Right ventricle myocardium inferior (tissue), 1 donor: ENCODE results near the gene SLC9A3. TPM values are rescaled to one million over a fixed set of nuclear protein-coding genes. Genes with fewer than 3 reads are reported as not detected.
"Not testable (repeated sequence)": the region's sequence is repeated elsewhere in the genome, so short reads cannot be mapped to it uniquely, and the experiment has no call there.

Source experiments
- ATAC-seq: fragments of 200-7000 bp; cut with Tn5 transposase; one replicate; pipeline ENCODE4 v1.9.1; 2020; ENCODE audit warnings: mild to moderate bottlenecking, moderate library complexity
- DNase-seq: peaks from one replicate; pipeline ENCODE4 v3.0.0; 2021; ENCODE audit errors: missing footprints
- intact Hi-C: fragments of 100-400 bp; cut with DNase I; formaldehyde crosslinking; loops from one replicate; pipeline ENCODE4 v1.11.0; 2022
- total RNA-seq: library from RNA; stranded (reverse); fragmentation: NEBNext Ultra II Directional; extraction: Animal tissue kit (Norgen Biotek cat#: 25700); gene quantifications from one replicate; pipeline ENCODE4 v1.2.1, GENCODE V29; 2021
- donor health status: DM: no; HTN: yes; CAD: no; lungs with severe emphysema.

Gene SLC9A3
- total RNA-seq, 1 donor from 2014 or later, result 1.1 TPM

DNA sequence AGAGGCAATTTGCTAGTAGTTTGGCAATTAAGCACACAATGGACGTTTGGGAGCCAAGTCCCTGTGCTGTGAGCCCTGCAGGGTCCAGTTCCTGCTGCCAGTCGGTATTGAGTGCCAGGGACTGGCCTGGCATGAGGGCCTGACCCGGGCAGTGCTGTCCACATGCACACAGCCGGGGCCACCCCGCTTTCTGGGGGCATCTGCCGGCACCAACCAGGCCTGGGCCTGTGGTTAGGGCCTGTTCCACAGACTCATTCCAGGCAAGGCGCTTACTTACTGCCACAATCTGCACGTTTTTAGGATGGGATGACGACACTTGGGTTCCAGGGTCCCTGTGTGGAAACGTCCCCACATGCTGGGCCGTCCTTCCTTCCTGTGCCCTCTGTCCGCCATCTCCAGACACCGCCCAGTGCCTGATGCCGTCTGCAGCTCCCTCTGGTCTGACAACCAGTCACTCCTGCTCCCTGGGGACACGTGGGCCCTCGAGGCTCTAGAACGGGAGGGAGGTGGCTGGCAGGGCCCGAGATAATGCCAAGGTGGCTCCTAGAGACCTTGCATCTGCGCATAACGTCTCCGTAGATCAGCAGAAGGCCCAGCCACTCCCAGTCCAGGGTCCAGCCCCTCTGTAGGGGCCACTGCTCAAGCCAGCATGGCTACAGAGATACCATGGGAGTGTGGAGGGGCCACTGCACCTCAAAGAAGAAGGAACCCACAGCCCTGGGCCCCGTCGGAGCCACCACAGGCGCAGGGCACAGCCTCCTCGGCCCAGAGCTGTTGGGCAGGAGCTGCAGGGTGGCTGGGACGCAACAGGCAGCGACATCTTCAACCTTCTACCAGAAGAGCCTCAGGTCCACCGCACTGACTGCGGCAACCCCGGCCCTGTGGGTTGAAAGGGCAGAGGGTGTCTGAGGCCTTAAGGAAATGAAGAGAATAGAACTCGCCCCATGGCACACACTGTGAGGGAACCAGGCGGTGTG is 24.7 kb downstream of the SLC9A3 start:
- ATAC-seq (no peak), DNase-seq (no peak)
- intact Hi-C loops, result no loop called here

DNA sequence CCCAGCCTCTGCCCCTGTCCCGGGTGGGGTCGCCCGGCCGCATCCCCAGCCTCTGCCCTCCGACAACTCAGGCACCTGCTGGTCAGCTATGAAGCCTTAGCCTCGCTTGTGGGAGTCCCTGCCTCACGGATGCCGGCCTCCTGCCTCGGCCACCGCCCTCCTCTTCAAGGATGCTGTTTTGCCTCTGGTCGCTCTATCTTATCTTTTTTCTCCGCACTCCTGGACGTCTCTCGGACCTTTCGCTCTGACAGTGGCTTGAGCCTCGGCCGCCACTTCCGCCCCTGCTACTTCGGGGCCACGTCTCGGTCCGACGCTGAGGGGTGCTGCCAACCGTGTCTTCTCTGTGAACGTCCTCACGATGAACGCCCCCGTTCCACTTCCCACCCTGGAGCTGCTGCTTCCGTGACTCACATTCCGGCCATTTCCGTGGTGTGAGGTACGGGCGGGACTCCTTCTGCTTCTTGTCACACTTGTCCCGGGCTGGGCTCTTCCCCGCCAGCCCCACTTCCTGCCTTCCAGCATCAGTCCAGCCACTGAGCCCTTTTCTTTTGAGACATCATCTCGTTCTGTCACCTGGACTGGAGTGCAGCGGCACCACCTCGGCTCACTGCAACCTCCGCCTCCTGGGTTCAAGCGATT is 26.3 kb downstream of the SLC9A3 start:
- intact Hi-C loops, result no loop called here
- ATAC-seq (no peak), DNase-seq (no peak)

DNA sequence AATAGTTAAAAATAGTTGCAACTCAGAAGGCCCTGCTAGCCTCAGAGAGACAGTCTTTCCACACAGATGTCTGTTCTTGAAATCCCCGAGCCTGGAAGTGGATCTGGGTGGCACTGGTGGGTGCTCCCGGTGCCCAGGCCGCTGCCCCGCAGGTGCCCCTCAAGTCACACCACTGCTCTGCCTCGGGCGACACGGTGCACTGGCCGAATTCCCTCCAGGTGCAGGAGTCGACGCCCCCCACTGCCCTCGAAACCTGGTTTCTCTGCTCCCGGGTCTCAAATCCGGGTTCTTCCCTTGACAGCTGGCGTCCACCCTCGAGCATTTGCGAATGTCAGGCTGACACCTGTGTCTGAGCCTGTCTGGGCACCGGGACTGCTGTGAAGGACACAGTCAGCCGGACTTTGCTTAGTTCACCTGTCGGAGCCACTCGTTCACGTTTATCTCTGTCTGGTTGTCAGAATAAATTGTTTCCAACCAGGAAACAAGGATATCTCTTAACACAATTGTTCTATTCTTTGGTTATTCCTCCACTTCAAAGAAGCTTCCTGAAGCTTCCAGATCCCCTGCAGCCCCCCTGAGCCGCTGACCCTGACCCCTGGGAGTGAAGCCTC is 27.1 kb downstream of the SLC9A3 start:
- intact Hi-C loops, result no loop called here
- DNase-seq (no peak), ATAC-seq (no peak)

DNA sequence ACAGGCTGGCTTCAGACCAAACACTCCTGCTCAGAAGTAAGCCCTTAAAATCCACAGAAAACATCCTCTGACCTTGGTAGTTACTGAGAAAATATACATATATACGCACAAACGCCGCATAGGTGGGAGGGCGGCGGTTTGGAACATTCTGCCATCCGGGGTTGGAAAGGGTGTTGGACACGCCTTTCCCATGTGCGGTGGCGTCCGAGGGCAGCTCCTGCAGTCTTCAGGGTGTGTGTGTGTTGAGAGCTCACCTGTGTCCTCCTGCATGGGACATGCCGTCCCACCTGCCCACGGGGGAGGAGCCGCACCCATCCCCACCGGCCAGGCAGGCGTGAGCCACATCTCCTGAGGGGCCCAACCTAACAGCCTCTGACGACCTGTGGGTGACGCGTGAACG is 28.2 kb downstream of the SLC9A3 start:
- intact Hi-C loops, result no loop called here
- DNase-seq (no peak), ATAC-seq (no peak)

DNA sequence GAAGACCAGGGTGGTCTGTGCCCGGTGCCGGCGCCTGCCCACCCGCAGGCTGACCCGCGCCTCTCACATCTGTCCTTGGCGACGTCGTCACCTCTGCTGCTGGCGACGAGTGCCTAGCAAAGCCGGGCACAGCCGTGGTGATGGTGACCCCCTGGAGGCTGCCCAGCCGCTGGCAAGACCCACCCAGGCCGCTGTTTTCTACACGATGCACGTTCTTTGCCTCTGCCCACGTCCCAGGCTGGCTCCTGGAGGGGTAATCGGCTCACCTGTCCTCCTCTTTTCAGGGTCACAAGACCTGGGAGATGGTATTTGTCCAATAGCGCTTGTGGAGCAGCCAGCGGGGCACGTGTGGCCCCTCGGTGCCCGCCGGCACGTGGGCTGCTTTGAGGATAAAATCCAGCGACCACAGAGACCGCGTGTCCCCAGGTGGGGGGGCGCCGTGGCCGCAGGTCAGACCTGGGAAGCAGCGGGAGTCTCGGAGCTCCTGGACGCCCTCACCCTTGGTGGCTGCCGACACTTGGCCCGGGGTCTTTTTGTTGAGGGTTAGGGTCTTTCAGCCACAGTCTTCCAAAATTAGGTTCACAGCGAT is 29.5 kb downstream of the SLC9A3 start:
- ATAC-seq (no peak), DNase-seq (no peak)
- intact Hi-C loops, result no loop called here

DNA sequence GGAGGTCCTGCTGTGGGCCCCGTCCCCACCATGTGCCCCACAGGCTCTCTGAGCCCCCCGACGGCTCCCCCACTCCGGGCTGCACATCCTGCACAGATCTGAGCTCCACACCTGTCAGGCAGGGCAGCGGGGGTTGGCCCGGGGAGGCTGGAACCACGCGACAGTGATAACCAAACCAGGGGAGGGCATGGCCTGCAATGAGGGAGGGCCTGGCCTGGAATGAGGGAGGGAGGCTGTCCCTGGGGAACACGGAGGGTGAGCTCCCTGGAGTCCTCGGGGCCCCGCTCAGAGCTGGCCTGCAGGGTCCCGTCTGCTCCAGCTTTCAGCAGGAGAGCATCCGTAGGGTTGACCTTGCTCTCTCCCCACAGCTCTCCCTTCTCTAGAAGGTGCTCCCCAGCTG is 30.5 kb downstream of the SLC9A3 start:
- intact Hi-C loops, result no loop called here
- no peak for DNase-seq
- no peak for ATAC-seq

DNA sequence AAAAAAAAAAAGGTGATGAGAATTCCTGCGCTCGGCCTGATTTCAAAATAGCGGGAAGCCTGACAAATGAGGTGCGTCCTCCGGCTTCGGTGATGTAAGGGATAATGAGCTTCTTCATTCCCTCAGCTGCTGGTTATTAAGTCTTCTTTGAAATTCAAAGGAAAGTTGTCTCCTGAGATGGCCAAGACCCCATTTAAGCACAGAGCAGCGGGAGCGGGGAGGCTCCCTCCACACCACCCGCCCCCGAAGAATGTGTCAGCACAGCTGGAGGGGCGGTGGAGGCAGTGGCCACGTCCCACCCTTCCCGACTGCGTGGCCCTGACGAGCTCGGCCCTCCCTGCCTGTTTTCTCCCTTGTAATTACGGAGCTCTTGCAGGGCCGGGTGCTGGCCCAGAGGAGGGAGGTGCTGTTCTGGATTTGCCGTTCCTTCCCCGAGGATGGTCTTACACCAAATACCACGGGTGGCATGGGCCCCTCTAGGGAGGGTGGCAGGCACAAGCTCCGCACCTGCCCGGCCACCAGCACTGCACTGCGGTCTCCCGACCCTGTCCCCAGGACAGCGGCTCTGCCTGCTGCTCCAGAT is 31.0 kb downstream of the SLC9A3 start:
- DNase-seq (no peak), ATAC-seq (no peak)
- intact Hi-C loops, result no loop called here

DNA sequence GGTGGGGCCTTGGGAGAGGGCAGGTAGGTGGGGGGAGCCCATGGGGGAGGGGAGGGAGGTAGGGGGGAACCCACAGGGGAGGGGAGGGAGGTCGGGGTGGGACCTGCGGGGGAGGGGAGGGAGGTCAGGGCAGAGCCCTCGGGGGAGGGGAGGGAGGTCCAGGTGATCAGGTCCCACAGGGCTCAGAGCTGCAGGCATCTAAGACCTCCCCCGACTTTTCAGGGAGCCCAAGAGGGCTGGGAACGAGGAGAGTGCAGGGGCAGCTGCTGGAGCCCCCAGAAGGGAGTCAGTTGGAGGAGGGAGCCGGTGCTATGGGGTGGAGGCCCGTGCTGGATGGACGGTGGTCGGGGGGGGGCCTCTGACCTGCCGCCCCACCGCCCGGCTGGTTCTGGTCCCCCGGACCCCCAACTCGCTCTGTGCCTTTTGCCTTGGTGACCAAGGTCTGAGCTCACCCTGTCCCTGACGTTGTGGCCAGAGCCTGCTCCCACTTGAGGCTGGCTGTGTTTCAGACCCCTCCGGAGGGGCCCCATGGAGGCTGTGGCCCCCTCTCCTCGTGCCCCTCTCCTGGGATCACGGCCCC is 31.8 kb downstream of the SLC9A3 start:
- intact Hi-C loops, result no loop called here
- ATAC-seq (no peak), DNase-seq (no peak)

DNA sequence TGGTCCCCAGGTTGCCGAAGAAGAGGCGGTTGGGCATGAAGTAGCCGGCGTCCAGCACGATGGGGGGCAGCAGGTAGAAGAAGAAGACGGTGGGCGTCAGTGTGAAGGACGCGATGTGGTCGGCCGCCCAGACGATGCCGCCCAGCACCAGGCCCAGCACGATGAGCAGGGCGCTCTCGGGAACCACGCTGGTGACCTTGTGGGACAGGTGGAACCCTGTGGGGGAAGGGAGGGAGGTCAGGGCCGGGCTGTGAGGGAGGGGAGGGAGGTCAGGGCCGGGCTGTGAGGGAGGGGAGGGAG is 32.4 kb downstream of the SLC9A3 start:
- intact Hi-C loops, result no loop called here
- ATAC-seq (no peak), DNase-seq (no peak)

DNA sequence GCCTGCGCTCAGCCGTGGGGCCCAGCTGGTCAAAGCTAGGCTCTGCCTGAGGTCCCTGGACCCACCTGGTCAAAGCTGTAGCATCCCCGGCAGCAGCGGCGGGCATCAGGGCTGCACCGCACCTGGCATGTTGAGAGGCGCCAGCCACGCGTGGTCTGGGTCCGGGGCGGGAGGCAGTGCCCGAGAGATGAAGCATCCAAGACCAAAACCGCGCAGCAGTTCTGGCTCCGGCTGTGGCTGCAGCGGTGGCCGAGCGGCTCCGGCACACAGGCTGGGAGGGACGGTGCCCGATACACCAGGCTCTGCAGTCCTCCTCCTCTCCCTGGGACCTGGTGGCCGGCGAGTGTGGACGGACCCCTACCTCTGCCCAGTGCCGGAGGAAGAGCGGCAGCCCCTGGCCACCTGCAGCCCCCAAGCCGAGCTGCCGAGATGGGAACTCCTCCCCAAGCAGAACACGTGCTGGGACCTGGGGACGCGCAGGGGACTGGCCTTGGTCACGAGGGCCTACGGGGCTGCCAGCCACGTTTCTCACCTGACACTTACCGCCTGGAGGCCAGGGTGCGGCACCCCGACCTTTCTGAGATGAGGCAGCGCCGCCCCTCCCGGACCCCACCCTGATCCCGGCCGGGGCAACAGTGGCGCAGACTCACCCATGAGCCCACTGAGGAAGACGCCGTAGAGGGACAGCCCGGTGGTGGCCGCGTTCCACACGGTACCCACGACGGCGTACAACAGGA is 33.0 kb downstream of the SLC9A3 start:
- no peak for DNase-seq
- intact Hi-C loops, result no loop called here
- no peak for ATAC-seq

DNA sequence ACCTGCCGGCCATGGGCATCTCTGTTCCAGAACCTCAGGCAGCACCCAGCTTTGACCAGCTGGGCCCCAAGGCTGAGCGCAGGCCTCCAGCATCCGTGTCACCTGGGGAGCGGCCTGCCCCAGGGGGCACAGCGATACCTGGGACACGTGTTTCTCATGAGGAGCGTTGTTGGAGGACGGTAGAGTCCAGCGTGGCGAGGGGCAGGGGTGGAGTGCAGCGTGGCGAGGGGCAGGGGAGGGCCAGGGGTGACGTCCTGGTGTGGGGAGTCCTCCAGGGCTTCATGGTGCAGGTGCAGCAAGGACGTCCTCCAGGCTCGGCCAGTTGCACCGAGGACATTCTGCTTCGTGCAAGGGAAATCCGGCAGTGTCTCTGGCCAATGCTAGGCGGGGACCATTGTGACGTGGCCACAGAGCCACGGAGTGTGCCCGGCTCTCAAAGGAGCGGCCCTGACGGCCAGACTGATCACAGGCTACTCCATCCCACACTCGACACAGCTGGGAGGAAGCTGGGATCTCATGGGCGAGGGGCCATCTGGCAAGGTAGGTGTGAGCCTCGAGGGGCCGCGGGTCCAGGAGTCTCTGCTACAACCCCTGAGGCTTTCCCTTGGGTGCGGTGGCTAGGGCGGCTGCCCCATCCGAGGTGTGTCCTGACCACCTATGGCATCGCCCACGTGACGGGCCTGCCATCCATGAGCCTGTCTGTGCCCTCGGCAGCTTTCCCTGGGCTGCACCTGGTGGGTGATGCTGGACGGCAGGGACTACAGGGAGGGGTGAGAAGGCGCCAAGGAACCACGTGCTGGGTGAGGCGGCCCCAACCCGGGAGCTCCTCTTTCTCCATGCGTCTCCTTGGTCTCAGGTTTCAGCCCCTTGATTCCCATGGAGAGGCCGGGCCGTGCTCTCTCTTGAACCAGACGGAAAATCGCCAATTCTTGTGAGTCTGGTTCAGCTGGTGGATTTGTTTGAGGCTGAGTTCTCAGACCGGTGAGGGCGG is 33.8 kb downstream of the SLC9A3 start:
- DNase-seq (no peak), ATAC-seq (no peak)
- intact Hi-C loops, result no loop called here

DNA sequence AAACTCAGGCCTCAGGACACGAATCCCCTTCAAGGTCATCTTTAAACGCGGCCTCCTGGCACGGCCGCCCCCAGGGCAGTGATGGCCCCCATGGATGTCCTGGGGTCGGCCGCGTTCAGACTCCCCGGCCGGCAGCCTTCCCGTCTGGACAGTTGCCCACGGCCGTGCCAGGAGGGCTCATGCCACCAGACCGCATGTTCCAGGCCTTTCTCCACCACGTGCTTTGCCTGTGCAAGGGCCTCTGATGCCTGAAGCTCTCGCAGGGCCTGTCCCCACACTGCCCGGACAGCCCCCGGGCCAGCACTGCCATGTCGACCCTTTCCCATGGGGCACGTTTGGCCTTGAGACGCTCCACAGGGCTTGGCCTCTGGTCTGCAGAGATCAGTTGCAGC is 34.6 kb downstream of the SLC9A3 start:
- intact Hi-C loops, result no loop called here
- DNase-seq (no peak), ATAC-seq (no peak)

DNA sequence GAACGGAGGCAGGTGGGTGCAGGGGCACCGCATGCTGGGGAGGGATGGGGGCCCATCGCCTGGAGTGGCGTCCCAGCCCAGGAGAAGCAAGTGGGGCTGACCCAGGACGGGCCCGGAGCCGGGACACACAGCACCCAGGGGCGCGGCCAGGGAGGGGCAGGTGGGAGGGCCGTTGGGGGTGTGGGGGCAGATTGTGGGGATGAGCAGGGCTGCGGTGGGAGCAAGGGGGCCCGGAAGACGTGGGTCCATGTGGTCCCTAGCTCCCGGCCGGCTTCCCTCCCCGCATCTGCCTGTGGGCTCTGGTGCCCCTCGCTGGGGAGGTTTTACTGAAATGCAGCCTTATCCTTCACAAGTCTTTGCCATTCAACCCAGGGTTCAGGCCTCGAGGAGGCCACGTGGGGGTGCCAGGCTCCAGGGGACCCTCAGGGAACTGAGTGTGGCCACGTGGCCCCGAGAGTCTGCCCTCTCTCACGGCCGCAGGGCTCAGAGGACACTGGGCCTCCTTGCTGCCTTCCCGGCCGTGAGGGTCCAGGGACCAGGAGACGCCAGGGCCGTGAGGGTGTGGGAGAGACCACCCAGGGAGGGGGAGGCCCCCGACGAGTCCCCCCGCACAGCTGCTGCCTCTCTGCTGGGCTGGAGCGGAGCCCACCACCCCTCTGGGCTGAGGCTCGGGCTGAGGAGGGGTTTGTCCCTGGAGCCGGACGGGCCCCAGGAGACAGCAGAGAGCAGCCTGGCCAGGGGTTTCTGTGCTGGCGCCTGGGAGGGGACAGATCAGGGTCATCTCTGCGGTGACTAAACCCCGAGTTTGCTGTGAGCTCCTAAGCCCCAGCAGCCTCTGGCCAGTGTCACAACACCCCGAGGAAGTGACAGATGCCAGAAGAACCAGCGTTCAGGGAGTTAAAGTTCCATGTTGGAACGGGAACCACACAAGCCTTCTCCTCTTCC is 35.2 kb downstream of the SLC9A3 start:
- intact Hi-C loops, result no loop called here
- no peak for DNase-seq
- ATAC-seq, result no peak

DNA sequence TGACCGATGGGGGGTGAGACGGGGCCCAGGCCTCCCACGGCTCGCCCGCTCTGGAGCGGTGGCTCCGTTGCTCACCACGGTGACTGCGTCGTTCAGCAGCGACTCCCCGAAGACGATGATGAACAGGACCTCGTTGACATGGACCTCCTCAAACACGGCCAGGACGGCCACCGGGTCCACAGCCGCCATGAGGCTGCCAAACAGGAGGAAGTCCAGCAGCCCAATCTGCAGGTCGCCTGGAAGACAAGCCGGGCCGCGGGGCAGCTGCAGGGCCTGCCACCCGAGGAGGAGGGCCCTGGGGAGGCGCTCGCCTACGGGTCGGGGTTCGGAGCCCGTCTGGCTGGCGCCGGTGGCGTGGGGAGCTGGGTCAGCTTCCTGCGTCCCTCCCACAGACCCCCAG is 36.0 kb downstream of the SLC9A3 start:
- intact Hi-C loops, result no loop called here
- no peak for DNase-seq
- no peak for ATAC-seq

DNA sequence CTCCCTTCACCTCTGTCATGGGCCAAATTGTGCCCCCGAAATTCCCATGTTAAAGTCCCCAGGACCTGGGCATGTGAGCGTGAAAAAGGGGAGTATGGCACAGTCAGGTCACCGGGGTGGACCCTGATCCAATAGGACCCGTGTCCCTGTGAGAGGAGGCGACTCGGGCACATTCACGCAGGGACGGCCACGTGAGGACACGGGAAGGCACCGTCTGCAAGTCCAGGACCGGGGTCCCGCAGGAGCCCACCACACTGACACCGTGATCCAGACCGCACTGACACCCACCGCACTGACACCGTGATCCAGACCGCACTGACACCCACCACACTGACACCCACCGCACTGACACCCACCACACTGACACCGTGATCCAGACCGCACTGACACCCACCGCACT is 37.7 kb downstream of the SLC9A3 start:
- intact Hi-C loops, ATAC-seq, DNase-seq: not testable (repeated sequence)

DNA sequence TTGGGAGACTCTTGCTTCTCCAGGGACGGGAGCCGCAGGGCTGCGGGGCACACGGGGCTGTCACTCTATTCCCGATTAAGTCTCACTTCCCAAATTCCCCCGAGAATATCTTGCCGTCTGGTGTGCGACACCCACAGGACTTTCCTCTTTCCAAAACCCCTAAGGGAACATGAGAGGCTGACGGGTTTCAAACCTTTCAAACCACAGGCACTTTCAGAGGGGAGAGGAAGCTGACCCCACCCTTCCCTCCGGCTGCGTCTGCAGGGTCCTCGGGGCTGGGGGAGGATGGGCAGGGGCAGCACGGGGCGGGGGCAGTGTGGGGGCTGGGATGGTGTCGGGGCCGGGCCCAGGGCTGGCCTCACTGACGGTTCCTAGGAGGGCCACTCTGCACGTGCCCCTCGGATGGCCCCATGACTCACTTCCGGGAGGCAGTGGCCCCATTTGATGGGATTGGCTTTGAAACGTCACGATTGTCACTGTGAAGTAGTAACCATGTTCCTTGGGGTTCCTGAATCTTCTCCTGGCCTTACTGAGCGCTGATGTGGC is 38.2 kb downstream of the SLC9A3 start:
- ATAC-seq (no peak), DNase-seq (no peak)
- intact Hi-C loops, result no loop called here
